Loucy (cell line): ENCODE results near the gene SCN5A.

Source experiments
- EZH2phosphoT487 ChIP-seq: fragments of 200-600 bp; IDR thresholded peaks from 2 replicates; pipeline ENCODE4 v1.6.1; 2018; ENCODE audit warnings: antibody characterized with exemption, mild to moderate bottlenecking, moderate library complexity, borderline replicate concordance
- TF ChIP-seq, protein P1 (sequence below): fragments of 200-600 bp; sonication (generic); conservative IDR thresholded peaks from 2 replicates; pipeline ENCODE4 v1.5.1; 2014; ENCODE audit warnings: mild to moderate bottlenecking, antibody characterized with exemption, low read length

GRCh38 chr3:38598791-38599190 is 50.7 kb downstream of the SCN5A start:
- TF ChIP-seq, protein P1, sequence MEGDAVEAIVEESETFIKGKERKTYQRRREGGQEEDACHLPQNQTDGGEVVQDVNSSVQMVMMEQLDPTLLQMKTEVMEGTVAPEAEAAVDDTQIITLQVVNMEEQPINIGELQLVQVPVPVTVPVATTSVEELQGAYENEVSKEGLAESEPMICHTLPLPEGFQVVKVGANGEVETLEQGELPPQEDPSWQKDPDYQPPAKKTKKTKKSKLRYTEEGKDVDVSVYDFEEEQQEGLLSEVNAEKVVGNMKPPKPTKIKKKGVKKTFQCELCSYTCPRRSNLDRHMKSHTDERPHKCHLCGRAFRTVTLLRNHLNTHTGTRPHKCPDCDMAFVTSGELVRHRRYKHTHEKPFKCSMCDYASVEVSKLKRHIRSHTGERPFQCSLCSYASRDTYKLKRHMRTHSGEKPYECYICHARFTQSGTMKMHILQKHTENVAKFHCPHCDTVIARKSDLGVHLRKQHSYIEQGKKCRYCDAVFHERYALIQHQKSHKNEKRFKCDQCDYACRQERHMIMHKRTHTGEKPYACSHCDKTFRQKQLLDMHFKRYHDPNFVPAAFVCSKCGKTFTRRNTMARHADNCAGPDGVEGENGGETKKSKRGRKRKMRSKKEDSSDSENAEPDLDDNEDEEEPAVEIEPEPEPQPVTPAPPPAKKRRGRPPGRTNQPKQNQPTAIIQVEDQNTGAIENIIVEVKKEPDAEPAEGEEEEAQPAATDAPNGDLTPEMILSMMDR, result no peak
- no peak for TF ChIP-seq EZH2phosphoT487
